PFSK-1 (cell line): ENCODE measurements around the gene TKFC.

Experiments
- FOXP2 ChIP-seq: optimal IDR thresholded peaks from 2 replicates; pipeline ENCODE3; 2011; ENCODE audit warnings: borderline replicate concordance, control low read depth, inconsistent platforms; ENCODE audit not compliant: insufficient read depth; ENCODE audit errors: extremely low read length, extremely low read depth
- POLR2AphosphoS5 ChIP-seq: IDR thresholded peaks from 2 replicates; pipeline ENCODE4 v1.6.1; 2012; ENCODE audit warnings: low read depth, mild to moderate bottlenecking, control low read depth, low read length, moderate library complexity
- REST ChIP-seq, 2 experiments: IDR thresholded peaks; 2 replicates each; pipeline versions ENCODE4 v1.6.1 to v1.8.0; 2011 to 2012; ENCODE audit warnings: low read depth in 2 of 2, low read length in 2 of 2, control low read depth in 1 of 2, inconsistent platforms in 1 of 2, mild to moderate bottlenecking in 1 of 2, moderate library complexity in 1 of 2; ENCODE audit not compliant: insufficient read depth in 1 of 2
- SIN3A ChIP-seq: IDR thresholded peaks from 2 replicates; pipeline ENCODE4 v1.6.1; 2012; ENCODE audit warnings: mild to moderate bottlenecking, low read length, moderate library complexity, borderline replicate concordance; ENCODE audit not compliant: insufficient read depth
- TAF1 ChIP-seq: IDR thresholded peaks from 2 replicates; pipeline ENCODE4 v1.6.1; 2012; ENCODE audit warnings: low read length, control low read depth, borderline replicate concordance; ENCODE audit not compliant: insufficient read depth

Gene TKFC

GRCh38 chr11:61292356-61292755, 40.7 kb upstream of the TKFC start:
- TF ChIP-seq REST (IDR thresholded peaks at IDR 0.05; ENCODE audit: insufficient read depth in 1 of 2, low read depth in 2 of 2, low read length in 2 of 2) (no peak), FOXP2 (no peak), SIN3A (no peak), POLR2AphosphoS5 (no peak), TAF1 (no peak)

- TF ChIP-seq SIN3A, result no peak
- no peak for TF ChIP-seq TAF1
- TF ChIP-seq FOXP2, result peak; percentile 10
- TF ChIP-seq REST (IDR thresholded peaks at IDR 0.05; ENCODE audit: insufficient read depth in 1 of 2, low read depth in 2 of 2, low read length in 2 of 2), result no peak
- TF ChIP-seq POLR2AphosphoS5, result no peak
These were observed 38.9 kb upstream of the TKFC start for GRCh38 chr11:61293867-61294716.

GRCh38 chr11:61294717-61295595, 38.1 kb upstream of the TKFC start, which contains the start of gene VWCE:
Gene VWCE (minus strand): TSS chr11:61295316. CDS start chr11:61295037, 279 bp downstream.
- TF ChIP-seq TAF1, result no peak
- no peak for TF ChIP-seq POLR2AphosphoS5
- TF ChIP-seq SIN3A, result no peak
- no peak for TF ChIP-seq FOXP2
- no peak for TF ChIP-seq REST (IDR thresholded peaks at IDR 0.05; ENCODE audit: insufficient read depth in 1 of 2, low read depth in 2 of 2, low read length in 2 of 2)

GRCh38 chr11:61295596-61295926, 37.5 kb upstream of the TKFC start:
- TF ChIP-seq FOXP2 (no peak), TAF1 (no peak), SIN3A (no peak), REST (IDR thresholded peaks at IDR 0.05; ENCODE audit: insufficient read depth in 1 of 2, low read depth in 2 of 2, low read length in 2 of 2) (no peak), POLR2AphosphoS5 (no peak)
